NCI-H1930 (cell line): ENCODE data around the gene KCNK16.
"Not testable (repeated sequence)": the region's sequence is repeated elsewhere in the genome, so short reads cannot be mapped to it uniquely, and the experiment has no call there.

Experiments
- DNase-seq, 2 experiments: peaks; one replicate each; lab custom pipeline; 2025; lab: John Stamatoyannopoulos, UW

KCNK16 gene

DNA sequence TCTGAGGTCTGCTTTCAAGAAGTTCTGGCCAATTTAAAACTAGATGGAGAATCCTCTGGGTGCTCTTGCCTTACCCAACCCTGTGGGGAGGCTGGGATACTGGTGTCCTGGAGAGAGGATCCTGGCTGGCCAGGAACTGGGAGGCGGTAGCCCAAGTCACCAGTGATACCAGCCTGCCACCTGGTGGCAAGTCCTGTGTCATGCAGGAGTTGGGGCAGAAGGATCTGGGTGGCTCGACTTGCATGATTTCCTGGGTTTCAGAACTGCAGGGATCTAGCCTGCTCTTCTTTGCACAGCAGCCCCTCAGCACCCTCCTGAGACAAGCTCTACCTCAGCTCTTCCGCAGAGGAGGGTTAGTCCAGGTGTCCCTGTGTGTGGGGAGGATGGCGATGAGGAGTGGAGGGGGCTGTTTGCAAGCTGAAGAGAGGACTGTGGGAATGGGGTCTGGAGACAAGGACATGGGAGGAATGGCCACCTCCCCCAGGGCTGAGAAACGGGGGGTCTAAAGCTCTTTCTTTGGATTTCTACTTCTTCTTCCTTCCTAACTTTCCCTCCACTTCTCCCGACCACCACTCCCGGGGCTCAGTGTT is 12.5 kb downstream of the KCNK16 start:
- peak; percentile 29 to 46 for DNase-seq

DNA sequence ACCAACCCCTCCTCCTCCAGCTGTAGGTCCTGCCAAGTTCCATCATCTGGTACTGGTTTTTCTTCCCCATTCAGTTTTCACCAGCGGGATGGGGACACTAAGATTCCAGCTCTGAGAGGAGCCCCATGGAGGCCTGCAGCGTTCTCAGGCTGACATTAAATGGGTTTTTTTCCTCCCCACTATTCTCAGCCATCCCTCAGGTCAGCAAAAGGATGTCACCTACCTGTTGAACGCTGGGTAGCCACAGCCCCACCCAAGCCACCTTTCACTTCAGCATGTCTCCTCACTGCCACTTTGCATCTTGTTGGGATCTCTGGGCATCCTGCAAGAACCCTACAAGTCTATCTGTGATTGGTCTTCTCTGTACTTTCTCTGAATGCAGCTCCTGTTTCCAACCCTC is 15.0 kb downstream of the KCNK16 start:
- no peak for DNase-seq

- no peak for DNase-seq
Observed at GRCh38 chr6:39304951-39305350, 17.6 kb downstream of the KCNK16 start.

GRCh38 chr6:39303425-39304153 is 18.9 kb downstream of the KCNK16 start:
- DNase-seq = no peak

- peak; percentile 56 to 66 for DNase-seq
Observed at GRCh38 chr6:39302669-39303424, 19.7 kb downstream of the KCNK16 start.

DNA sequence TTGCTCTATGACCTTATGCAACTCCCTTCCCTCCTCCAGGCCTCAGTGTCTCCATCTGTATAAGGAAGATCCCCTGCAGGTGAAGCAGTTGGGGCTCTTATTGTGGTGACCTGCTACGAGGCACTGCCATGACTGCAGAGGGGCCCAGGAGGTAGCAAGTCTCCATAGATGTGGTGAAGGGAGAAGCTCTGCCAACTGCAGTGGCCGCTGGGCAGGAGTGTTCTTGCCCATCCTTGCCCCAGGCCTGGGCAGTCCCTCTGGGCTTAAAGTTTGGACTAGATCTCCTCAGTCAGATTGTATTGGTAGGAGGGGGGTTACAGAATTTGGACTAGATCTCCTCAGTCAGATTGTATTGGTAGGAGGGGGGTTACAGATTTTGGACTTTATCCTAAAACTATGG is 20.5 kb downstream of the KCNK16 start:
- no peak for DNase-seq

- no peak for DNase-seq
Observed at GRCh38 chr6:39301606-39302005, 20.9 kb downstream of the KCNK16 start.

GRCh38 chr6:39300739-39301138 is 21.8 kb downstream of the KCNK16 start:
- no peak for DNase-seq

- no peak for DNase-seq
Observed at GRCh38 chr6:39298061-39298460, 24.4 kb downstream of the KCNK16 start.

DNA sequence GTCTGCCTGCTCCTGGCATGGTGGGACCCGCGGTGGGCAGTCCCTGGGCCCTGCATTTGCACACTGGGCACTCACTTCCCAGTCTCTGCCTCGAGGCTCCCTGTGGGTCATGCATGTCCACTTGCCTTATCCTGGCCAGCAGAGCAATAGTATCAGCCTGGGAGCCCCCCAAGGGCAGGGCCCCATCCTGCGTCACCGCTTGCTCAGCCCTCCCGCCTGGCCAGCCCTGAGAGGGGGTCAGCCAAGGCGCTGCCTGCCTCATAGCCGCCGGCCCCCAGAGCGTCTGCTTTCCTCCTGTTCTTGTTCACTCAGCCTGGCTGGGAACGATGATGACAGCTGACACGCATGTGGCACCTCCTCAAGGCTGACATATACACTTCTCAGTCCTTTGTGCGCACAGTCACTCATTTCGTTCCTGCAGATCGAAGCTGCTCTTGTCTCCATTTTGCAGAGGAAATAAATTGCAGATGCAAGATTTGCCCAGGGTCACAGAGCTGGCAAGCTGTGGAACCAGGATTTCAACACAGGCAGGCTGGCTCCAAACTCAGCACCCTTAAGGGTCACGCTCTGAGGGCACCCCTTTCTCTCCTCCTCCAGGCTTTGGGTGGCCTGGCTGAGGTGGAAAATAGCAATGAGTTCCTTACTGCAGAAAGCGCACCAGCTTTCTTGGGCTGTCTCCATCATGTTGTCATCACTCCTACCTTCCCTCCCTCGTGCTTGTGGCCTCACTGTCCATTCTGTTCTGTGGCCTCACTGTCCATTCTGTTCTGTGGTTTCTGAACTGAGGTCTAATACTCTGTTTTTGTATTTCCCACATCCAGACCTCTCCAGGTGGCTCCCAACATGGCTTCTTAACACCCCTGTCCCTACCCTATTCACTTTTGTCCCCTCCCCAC is 25.5 kb downstream of the KCNK16 start:
- DNase-seq = no peak

- DNase-seq = no peak
Observed at GRCh38 chr6:39295611-39296011, 26.9 kb downstream of the KCNK16 start.

DNA sequence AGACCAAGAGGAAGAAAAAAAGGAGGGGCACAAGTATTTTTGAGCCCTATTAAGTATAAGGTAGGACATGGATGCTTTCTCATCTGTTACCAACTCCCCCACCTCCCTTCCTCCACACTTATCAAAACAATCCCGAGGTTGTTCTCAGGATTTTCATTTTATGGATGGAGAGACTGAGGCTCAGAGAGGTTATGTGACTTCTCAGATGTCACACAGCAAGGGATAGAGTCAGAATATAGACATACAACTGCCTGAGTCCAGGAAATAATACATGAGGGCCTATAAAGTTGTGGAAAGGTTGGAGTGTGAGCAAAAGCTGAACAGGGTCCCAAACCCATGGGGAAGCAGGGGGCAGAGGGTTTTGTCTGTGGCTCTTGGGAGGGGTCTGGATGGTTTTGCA is 27.6 kb downstream of the KCNK16 start:
- DNase-seq = no peak

DNA sequence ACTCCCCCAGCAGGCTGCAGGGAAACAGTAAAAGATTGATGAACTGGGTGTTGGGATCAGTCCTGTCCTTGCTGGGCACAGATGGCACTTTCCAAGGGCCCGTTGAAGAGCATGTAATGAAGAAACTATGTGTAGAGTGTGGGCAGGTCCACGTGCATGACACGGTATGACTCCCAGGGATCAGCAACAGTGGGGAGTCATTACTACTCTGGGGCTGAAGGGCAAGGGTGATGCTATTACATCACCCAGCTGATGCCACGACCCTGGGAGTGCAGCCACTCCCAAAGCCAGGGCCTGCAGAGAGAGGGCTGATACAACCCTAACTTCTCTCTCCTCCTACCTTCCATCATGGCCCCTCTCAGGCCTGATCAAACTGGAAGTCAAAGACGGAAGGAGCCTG is 28.4 kb downstream of the KCNK16 start:
- no peak for DNase-seq

- no peak for DNase-seq
Observed at GRCh38 chr6:39292637-39293036, 29.9 kb downstream of the KCNK16 start.

DNA sequence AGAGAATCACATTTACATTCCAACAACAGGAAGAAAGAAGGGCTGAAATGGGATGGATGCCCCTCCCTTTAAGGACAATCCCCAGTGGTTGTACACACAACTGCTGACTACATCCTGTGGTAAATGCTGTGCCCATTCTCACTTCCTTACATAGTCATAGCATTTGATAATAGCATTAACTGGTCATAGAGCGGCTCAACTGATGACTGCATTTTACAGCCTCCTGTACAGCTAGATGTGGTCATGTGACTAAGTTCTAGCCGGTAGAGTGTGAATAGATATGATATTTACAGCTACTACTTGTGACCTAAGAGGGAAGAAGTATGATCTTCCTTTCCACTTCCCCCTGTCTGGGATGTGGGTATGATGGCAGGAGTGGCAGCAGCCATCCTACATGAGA is 33.0 kb downstream of the KCNK16 start:
- DNase-seq = no peak

- DNase-seq = no peak
Observed at GRCh38 chr6:39287601-39288000, 34.9 kb downstream of the KCNK16 start.

DNA sequence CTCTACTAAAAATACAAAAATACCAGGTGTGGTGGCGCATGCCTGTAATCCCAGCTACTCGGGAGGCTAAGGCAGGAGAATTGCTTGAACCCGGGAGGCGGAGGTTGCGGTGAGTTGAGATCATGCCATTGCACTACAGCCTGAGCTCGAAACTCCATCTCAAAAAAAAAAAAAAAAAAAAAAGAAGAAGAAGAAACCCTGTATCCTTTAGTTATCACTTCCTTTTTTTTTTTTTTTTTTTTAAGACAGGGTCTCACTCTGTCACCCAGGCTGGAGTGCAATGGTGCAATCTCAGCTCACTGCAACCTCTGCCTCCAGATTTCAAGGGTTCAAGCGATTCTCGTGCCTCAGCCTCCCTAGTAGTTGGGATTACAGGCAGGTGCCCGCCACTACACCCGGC is 35.9 kb downstream of the KCNK16 start:
- DNase-seq = not testable (repeated sequence)

GRCh38 chr6:39282774-39283173 is 39.7 kb downstream of the KCNK16 start:
- DNase-seq = no peak

GRCh38 chr6:39281312-39281980 is 41.1 kb downstream of the KCNK16 start:
- no peak for DNase-seq

DNA sequence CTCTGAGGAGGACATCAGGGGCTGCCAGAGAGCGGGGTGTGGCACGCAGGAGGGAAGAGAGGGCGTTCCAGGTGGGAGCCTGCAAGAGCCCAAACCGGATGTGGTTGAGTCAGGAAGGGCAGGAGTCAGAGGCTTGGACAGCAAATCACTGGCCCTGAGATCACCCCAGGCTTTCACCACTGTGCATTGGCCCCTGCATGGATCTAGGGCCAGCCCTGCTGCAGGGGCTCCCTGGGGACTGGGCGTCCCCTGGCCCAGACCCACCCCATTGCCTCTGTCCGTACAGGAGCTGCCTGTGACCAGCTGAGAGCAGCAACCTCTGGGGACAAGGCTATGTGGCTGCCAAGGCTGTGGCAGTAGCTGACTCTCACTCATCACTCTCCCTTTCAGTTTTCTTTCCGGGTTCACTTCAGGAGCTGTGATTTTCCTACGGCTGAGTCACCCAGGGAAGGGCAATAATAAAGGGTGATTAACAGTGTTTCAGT is 42.2 kb downstream of the KCNK16 start:
- no peak for DNase-seq

- DNase-seq = no peak
Observed at GRCh38 chr6:39279539-39279938, 43.0 kb downstream of the KCNK16 start.
